ENCODE data around the gene UPK1A. TPM values are rescaled to one million over a fixed set of nuclear protein-coding genes. Genes with fewer than 3 reads are reported as not detected.

UPK1A gene
- total RNA-seq, 1 donor from 2014 or later, result 0.18 TPM

- Mint-ChIP-seq H3K36me3 (ENCODE audit: low read depth, unreplicated experiment) (no peaks in the 10 kb centered on the region), H3K27me3 (ENCODE audit: low read depth, unreplicated experiment) (peaks cover 19% of the 10 kb centered on the region), H3K4me1 (ENCODE audit: low read depth, unreplicated experiment) (no peaks in the 10 kb centered on the region), H3K4me3 (ENCODE audit: unreplicated experiment) (no peak overlapping the region), H3K9me3 (ENCODE audit: unreplicated experiment) (peaks cover 4% of the 10 kb centered on the region), H3K27ac (ENCODE audit: unreplicated experiment) (no peak overlapping the region)
- no peak for TF ChIP-seq EZH2 (IDR thresholded peaks at IDR 0.05; ENCODE audit: insufficient read depth, low read length)
- TF ChIP-seq, protein P1, sequence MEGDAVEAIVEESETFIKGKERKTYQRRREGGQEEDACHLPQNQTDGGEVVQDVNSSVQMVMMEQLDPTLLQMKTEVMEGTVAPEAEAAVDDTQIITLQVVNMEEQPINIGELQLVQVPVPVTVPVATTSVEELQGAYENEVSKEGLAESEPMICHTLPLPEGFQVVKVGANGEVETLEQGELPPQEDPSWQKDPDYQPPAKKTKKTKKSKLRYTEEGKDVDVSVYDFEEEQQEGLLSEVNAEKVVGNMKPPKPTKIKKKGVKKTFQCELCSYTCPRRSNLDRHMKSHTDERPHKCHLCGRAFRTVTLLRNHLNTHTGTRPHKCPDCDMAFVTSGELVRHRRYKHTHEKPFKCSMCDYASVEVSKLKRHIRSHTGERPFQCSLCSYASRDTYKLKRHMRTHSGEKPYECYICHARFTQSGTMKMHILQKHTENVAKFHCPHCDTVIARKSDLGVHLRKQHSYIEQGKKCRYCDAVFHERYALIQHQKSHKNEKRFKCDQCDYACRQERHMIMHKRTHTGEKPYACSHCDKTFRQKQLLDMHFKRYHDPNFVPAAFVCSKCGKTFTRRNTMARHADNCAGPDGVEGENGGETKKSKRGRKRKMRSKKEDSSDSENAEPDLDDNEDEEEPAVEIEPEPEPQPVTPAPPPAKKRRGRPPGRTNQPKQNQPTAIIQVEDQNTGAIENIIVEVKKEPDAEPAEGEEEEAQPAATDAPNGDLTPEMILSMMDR (IDR thresholded peaks at IDR 0.05; ENCODE audit: insufficient read depth, low read depth, low read length), result no peak
- Histone ChIP-seq H3K27ac (ENCODE audit: low read depth, low read length) (no peak overlapping the region), H3K4me2 (ENCODE audit: low read length) (no peak overlapping the region), H3K9me3 (ENCODE audit: insufficient read depth, low read depth, low read length) (no peaks in the 10 kb centered on the region), H2AFZ (ENCODE audit: low read depth, low read length) (no peak overlapping the region), H4K20me1 (ENCODE audit: insufficient read depth, low read length) (no peaks in the 10 kb centered on the region), H3K79me2 (ENCODE audit: insufficient read depth, low read length) (no peaks in the 10 kb centered on the region), H3K4me1 (ENCODE audit: insufficient read depth, low read length) (no peaks in the 10 kb centered on the region), H3K36me3 (ENCODE audit: insufficient read depth, low read length) (no peaks in the 10 kb centered on the region), H3K4me3 (ENCODE audit: insufficient read depth, low read depth, low read length) (no peak overlapping the region), H3K27me3 (ENCODE audit: insufficient read depth, low read length) (no peaks in the 10 kb centered on the region), H3K9ac (ENCODE audit: low read length) (no peak overlapping the region)
- FAIRE-seq (no peak), DNase-seq (ENCODE audit: low read depth) (no peak)
Observed at GRCh38 chr19:35695895-35696422, 29.6 kb downstream of the UPK1A start.

DNA sequence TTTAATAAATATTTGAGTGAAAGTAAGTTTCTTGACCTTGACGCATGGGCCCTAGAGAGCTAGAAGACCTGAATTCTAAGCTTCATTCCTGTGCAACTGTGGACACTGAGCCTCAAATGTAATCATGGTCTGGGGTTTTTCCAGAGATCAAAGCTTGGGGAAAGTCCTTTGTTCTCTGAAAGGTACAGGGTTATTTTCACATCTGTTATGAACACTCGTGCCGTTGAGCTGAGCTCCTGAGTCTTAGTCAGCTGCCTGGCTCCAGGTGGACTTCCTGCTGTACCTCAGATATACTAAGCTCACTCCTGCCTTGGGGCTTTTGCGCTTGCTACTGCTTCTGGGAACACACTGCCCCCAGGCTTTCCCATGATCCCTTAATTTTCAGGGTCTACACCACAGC lies 30.5 kb downstream of the UPK1A start:
- H3K4me3 ChIP-seq (ENCODE audit: insufficient read depth, low read depth, low read length), result no peak overlapping the region
- no peak overlapping the region for H3K9ac ChIP-seq (ENCODE audit: low read length)
- Mint-ChIP-seq H3K36me3 (ENCODE audit: low read depth, unreplicated experiment) (no peaks in the 10 kb centered on the region), H3K9me3 (ENCODE audit: unreplicated experiment) (peaks cover 4% of the 10 kb centered on the region), H3K27me3 (ENCODE audit: low read depth, unreplicated experiment) (peaks cover 19% of the 10 kb centered on the region), H3K4me3 (ENCODE audit: unreplicated experiment) (no peak overlapping the region), H3K27ac (ENCODE audit: unreplicated experiment) (no peak overlapping the region), H3K4me1 (ENCODE audit: low read depth, unreplicated experiment) (no peaks in the 10 kb centered on the region)
- no peaks in the 10 kb centered on the region for H3K4me1 ChIP-seq (ENCODE audit: insufficient read depth, low read length)
- H4K20me1 ChIP-seq (ENCODE audit: insufficient read depth, low read length), result no peaks in the 10 kb centered on the region
- FAIRE-seq (no peak), DNase-seq (ENCODE audit: low read depth) (no peak)
- H3K4me2 ChIP-seq (ENCODE audit: low read length), result no peak overlapping the region
- no peaks in the 10 kb centered on the region for H3K36me3 ChIP-seq (ENCODE audit: insufficient read depth, low read length)
- no peak for TF ChIP-seq EZH2 (IDR thresholded peaks at IDR 0.05; ENCODE audit: insufficient read depth, low read length)
- TF ChIP-seq, protein P1 (IDR thresholded peaks at IDR 0.05; ENCODE audit: insufficient read depth, low read depth, low read length), result no peak
- no peaks in the 10 kb centered on the region for H3K79me2 ChIP-seq (ENCODE audit: insufficient read depth, low read length)
- H2AFZ ChIP-seq (ENCODE audit: low read depth, low read length), result no peak overlapping the region
- no peak overlapping the region for H3K27ac ChIP-seq (ENCODE audit: low read depth, low read length)
- no peaks in the 10 kb centered on the region for H3K27me3 ChIP-seq (ENCODE audit: insufficient read depth, low read length)
- H3K9me3 ChIP-seq (ENCODE audit: insufficient read depth, low read depth, low read length), result no peaks in the 10 kb centered on the region

DNA sequence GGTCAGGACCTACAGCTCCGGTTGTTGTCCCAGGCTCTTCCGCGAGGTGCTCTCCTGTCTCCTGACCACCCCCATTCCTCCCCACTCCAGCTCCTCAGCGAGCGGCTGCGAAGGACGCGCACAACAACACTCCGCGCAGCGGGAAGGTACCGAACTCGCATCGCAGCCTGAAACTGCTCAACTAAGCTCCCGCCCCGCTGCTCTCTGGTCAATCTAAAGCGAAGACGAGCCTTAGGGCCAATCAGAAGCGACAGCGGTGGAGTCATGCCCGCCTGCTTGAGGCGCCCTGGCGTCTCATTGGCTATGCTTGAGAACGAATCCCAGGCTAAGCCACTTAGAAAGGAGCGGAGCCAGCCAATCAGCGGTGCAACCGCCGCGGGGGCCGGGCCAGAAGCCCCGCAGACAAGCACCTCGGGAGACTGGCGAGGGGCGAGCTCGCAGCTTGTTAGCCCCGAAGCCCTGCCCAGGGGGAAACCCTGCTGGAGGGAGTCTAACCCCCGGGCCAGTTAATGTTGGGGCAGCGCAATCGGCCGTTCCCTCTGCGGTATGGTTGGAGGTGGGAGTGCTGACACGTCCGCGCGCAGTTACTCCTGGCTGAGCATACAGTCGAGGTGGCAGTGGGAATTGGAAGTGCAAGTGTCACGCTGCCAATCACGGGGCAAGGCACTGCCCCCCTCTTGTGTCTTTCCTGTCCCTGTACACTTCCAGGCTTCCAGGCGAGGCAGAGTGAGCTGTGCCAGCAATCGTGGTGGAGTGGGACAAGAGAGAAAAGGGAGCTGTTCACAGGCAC lies 36.1 kb downstream of the UPK1A start:
- Histone ChIP-seq H3K9ac (ENCODE audit: low read length) (peak overlapping the region; percentile 59), H3K4me2 (ENCODE audit: low read length) (peak overlapping the region; percentile 91), H3K79me2 (ENCODE audit: insufficient read depth, low read length) (no peaks in the 10 kb centered on the region), H3K27ac (ENCODE audit: low read depth, low read length) (no peak overlapping the region), H4K20me1 (ENCODE audit: insufficient read depth, low read length) (no peaks in the 10 kb centered on the region), H3K27me3 (ENCODE audit: insufficient read depth, low read length) (no peaks in the 10 kb centered on the region), H3K4me1 (ENCODE audit: insufficient read depth, low read length) (peaks cover 6% of the 10 kb centered on the region), H3K4me3 (ENCODE audit: insufficient read depth, low read depth, low read length) (peak overlapping the region; percentile 61), H3K9me3 (ENCODE audit: insufficient read depth, low read depth, low read length) (no peaks in the 10 kb centered on the region), H3K36me3 (ENCODE audit: insufficient read depth, low read length) (no peaks in the 10 kb centered on the region), H2AFZ (ENCODE audit: low read depth, low read length) (peak overlapping the region; percentile 92)
- H3K36me3 Mint-ChIP-seq (ENCODE audit: low read depth, unreplicated experiment), result no peaks in the 10 kb centered on the region
- peaks cover 2% of the 10 kb centered on the region for H3K4me1 Mint-ChIP-seq (ENCODE audit: low read depth, unreplicated experiment)
- H3K27me3 Mint-ChIP-seq (ENCODE audit: low read depth, unreplicated experiment), result peaks cover 25% of the 10 kb centered on the region
- TF ChIP-seq, protein P1 (IDR thresholded peaks at IDR 0.05; ENCODE audit: insufficient read depth, low read depth, low read length), result no peak
- no peak for TF ChIP-seq EZH2 (IDR thresholded peaks at IDR 0.05; ENCODE audit: insufficient read depth, low read length)
- peak; percentile 96 for DNase-seq (ENCODE audit: low read depth)
- H3K27ac Mint-ChIP-seq (ENCODE audit: unreplicated experiment), result peak overlapping the region; percentile 63
- H3K4me3 Mint-ChIP-seq (ENCODE audit: unreplicated experiment), result peak overlapping the region; percentile 97
- FAIRE-seq, result no peak
- peaks cover 2% of the 10 kb centered on the region for H3K9me3 Mint-ChIP-seq (ENCODE audit: unreplicated experiment)

All from astrocyte (in vitro differentiated cells and primary cell).